T-helper 2 cell treated with Interferon-gamma antibody and Interleukin-4, amounts not matched to agents 100 ng/mL and 5 ng/mL, for 36 hours (primary cell): Measurements from ENCODE around the gene SRRM3. TPM values are rescaled to one million over a fixed set of nuclear protein-coding genes. Genes with fewer than 3 reads are reported as not detected.
"Not testable (repeated sequence)": the region's sequence is repeated elsewhere in the genome, so short reads cannot be mapped to it uniquely, and the experiment has no call there.

Source experiments
- intact Hi-C: fragments of 100-400 bp; cut with micrococcal nuclease; formaldehyde crosslinking; loops from one replicate; pipeline ENCODE4 v1.15.1; 2023
- total RNA-seq: library from RNA; stranded (reverse); gene quantifications from 2 replicates; pipeline ENCODE4 v1.2.3, GENCODE V29; 2022

The SRRM3 gene
- total RNA-seq, 1 donor from 2014 or later = not detected

- intact Hi-C loops = no loop called here
Measured at GRCh38 chr7:76189276-76189675, 12.4 kb upstream of the SRRM3 start.

DNA sequence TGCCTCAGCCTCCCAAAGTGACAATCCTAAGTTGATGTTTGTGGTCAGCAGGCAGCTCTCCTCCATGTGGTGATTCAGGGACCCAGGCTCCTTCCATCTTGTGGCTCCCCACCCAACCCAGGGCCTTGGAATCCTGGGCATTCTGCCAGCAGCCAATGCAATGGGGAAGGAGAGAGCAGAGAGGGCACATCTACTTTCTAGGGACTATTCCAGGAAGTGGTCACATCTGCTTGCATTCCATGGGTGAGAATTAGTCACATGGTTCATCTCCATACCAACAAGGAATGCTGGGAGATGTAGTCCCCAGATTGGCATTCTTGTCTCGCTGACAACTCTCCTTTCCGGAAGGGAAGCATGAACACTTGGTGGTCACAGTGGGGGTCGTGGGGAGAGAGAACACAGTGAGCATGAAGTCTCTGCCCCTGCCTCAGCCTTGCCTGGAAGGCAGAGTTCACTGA is 9.9 kb upstream of the SRRM3 start:
- intact Hi-C loops = no loop called here

DNA sequence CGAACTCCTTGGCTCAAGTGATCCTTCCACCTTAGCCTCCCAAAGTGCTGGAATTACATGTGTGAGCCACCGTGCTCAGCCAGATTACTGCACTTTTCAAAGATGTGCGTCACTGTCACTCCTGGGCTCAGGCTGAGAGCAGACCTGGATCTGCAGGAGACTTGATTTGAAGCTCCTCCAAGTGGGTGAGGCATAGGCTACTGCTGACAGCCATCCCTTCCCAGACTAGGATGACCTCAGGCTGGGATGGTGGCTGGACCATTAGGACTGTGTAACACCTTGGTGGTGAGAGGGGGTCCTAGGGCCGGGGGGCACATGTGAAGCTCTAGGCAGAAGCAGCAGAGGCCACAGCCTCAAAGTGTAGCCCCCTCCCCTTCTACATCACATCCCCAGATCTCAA is 8.2 kb upstream of the SRRM3 start:
- intact Hi-C loops = no loop called here

DNA sequence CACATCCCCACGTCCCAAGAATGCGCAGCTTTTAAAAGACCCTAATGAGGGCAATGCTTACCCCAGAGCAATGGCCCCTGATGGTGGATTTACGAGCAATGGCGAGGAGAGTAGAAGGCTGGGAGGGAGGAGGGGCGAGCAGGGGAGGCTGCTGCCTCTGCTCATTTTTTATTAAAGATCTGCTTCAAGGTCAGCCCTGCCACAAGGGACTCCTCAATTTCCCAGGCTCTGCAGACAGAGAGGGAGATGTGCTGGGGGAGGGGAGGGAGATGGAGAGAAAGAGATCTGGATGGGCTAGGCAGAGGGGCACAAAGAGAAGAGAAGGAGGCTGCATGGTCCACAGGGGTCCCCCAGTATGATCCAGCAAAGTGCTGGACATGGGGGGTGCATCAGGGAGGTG is 7.8 kb upstream of the SRRM3 start:
- intact Hi-C loops = no loop called here

DNA sequence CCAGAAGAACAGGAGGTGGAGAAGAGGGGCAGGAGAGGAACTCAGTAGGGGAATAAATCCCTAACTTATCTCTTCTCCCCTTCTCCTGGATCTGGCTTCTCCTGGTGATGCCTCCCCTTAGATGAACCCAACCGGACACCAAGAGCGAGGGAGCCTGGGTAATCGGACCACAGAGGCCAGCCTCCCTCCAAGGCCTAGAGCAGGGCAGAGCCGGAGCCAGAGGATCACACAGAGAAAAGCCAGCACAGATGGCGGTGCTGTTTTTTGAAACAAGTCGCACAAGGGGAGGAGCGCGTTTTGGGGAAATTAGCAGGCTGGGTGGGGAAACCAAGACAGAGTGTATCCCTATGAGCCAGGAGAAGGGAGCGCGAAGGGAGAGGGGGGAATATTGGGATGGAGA is 4.9 kb upstream of the SRRM3 start:
- intact Hi-C loops = no loop called here

GRCh38 chr7:76198202-76198601 is 3.5 kb upstream of the SRRM3 start:
- intact Hi-C loops = no loop called here

DNA sequence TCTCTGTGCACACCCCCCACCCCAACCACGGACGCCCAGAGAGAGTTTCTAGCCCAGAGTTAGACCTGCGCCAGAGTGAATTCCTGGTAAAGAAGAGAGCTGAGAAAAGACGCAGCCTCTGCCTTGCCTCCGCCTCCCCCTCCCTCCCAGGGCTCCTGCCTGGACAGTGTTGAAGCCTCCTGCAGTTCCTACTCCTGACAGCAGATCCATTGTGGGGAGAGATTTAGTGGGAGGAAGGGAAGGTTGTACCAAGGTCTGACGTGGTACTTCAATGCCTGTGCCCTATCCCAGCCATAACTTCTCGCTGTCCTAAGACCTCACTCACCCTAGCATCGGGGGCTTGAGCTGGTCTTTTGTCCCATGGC is 952 bp downstream of the SRRM3 start:
- intact Hi-C loops = no loop called here

GRCh38 chr7:76204147-76204546 is 2.5 kb downstream of the SRRM3 start:
- intact Hi-C loops = no loop called here

GRCh38 chr7:76206633-76207032 is 4.9 kb downstream of the SRRM3 start:
- intact Hi-C loops = no loop called here

DNA sequence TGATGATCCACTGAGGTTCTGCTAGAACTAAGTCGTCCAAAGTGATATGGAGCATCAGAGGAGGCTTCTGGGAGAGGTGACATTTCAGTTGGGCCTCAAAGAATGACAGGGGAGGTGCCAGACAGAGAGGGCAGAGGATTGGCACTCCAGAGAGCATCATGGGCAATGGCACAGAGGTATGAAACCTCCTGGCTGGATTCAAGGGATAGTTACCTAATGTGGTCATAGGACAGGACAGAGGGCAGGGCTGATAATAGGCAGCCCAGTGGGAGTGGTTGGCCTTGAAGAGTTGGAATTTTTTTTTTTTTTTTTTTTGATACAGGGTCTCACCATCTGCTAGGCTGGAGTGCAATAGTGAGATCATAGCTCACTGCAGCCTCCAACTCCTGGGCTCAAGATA is 7.6 kb downstream of the SRRM3 start:
- intact Hi-C loops = no loop called here

DNA sequence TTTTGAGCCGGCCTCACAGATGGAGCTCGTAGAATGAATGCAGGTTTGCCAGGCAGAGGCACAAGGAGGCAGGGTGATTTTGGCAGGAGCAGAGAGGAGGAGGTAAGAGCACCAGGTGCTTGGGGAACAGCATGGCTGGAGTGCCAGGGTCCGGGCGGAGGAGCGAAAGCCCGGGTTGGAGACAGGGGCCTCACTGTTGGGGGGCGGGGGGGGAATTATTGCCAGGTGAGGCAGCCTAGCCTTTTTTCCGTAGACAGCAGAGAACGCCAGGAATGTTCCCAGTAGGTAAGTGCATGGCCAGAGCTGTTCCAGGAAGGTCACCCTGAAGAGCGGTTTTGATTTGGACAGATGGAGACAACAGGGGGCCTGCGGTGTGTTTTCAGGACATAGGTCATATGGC is 9.5 kb downstream of the SRRM3 start:
- intact Hi-C loops = no loop called here

DNA sequence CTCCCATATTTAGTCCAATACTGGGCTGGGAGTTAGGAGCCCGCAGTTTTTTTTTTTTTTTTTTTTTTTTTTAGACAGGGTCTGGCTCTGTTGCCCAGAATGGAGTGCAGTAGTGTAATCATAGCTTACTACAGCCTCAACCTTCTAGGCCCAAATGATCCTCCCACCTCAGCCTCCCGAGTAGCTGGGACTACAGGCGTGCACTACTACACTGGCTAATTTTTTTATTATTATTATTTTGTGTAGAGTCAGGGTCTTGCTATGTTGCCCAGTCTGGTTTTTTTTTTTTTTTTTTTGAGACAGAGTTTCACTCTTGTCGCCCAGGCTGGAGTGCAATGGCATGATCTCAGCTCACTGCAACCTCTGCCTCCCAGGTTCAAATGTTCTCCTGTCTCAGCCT is 13.7 kb downstream of the SRRM3 start:
- intact Hi-C loops = not testable (repeated sequence)

DNA sequence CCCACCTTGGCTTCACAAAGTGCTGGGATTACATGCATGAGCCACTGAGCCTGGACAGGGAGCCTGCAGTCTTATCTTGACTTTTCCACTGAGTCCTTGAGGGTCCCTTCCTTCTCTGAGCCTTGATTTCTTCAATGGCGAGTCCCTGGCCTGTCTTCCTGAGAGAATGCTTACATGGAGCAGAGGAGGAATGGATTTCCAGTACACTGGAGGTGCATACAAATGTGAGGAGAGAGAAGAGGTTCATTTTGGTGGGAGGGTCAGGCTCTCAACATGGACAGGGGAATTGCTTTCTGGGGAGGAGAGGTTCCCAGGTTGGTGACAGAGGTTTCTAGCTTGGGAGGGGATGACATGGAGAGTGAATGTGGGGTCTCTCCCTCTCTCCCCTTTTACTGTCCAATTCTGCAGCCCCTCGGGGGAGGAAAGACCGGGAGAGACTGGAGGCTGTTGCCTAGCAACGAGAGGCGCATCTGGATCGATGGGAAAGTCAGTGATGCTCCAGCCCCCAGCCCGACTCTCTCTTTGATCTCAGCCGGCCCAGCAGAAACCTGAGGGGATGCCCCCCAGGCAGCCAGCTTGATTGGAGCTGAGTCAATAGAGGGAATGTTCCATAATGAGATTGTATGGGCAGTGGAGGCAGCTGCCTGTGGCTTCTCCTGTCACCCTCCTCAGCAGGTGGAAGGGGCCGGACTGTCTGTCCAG is 14.8 kb downstream of the SRRM3 start:
- intact Hi-C loops = no loop called here

- intact Hi-C loops = no loop called here
Measured at GRCh38 chr7:76217942-76218566, 16.4 kb downstream of the SRRM3 start.

DNA sequence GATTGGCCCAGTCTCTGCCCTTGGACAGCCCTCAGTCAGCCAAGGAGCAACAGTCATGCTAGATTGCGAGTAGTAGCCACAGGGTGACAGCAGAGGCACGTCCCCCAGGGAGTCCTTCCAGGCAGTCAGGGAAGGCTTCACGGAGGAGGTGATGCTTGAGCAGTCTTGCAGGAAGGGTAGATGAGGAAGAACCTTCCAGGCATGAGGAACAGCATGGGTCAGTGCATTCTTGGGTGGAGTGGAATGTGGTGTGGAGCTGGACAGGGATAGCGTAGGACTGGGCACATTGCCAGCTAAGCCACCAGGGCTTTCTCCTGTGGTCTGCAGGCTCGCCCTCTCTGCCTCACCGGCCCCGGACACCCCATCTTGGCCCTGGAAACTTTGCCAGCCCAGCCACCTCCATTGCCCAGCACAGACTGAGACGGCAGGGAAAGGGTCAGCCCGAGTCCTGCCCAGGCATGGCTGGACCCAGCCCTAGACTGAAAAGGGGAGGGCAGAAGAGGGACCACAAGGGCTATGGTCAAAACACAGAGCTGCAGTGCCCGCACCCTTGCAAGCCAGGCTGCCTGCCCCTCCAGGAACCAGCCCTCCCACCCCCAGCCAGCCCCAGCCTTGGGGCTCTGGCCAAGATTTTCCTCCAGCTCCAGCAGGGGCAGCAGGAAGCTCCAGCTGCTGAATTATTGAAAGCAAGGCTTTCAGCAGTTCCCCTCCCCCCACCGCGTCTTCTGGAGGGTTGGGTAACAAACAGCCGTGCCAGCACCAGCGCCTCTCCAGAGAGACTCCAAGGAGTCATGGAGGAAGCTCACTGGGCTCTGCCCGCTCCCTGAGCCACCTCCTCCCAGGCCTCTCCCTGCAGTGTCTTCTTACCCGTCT is 18.7 kb downstream of the SRRM3 start:
- intact Hi-C loops = no loop called here

- intact Hi-C loops = no loop called here
Measured at GRCh38 chr7:76222333-76222732, 20.6 kb downstream of the SRRM3 start.

DNA sequence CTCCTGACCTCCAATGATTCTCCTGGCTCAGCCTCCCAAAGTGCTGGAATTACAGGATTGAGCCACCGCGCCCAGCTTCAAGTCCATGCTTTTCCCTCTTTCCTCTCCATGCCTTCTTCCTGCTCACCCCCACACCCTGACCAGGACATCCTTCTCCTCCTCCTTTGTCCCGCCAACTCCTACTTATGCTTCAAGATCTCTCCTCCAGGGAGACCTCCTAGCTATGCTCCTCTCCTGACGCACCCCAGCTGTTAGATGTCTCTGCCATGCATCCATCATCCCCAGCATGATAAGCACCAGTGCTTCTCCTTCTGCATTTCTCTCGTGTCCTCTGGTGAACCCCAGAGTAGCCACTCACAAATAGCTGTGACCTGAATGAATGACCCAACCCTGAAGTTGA is 21.1 kb downstream of the SRRM3 start:
- intact Hi-C loops = no loop called here

DNA sequence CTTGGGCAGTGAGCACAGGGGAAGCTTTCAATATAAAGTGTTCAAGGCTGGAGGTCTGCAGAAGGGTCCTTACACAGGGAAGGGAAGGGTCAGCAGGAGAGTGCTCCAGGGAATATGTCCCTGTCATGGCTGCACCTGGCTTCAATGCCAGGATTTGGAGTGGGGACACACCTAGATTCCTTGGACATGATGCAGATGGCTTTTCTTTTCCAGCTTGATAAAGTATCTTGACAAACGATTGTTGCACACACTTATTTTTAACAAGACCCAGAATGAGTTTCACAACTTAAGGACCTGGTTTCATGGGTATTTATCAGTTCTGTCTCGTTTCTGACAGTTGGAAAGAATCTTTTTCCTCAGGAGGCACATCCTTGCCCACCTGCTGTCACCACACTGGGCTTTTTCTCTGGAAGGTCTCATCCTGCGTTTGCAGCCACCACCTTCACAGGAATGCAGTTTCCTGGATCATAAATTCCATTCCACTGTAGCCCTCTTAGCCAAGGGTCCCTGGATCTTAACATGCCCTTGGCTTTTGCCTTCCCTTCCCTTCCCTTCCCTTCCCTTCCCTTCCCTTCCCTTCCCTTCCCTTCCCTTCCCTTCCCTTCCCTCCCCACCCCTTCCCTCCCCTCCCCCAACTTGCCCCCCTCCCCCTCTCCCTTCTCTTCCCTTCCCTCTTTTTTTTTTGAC is 21.7 kb downstream of the SRRM3 start:
- intact Hi-C loops = no loop called here

GRCh38 chr7:76224695-76225094 is 23.0 kb downstream of the SRRM3 start:
- intact Hi-C loops = loop anchor here (1.0 kb wide), 1 partner anchor 23 kb away; the partner anchor contains the start of gene SRRM3

DNA sequence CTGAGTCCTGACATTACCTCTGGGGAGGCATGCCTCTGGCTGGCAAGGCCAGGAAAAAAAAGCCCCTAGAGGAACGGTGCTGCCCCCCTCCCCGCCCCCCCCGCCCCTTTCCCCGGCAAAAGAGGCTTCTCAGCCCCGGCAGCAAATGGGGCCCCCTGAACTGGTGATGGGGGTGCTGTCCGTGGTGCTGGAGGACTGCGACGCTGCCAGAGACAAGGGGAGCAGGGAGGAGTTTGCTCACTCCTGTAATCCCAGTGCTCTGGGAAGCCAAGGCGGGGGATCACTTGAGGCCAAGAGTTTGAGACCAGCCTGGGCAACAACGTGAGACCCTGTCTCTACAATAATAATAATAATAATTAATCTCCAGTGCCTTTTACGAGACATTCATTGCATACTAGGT is 23.7 kb downstream of the SRRM3 start:
- intact Hi-C loops = loop anchor here (1.0 kb wide), 1 partner anchor 24 kb away; the partner anchor contains the start of gene SRRM3

GRCh38 chr7:76225951-76226350 is 24.3 kb downstream of the SRRM3 start:
- intact Hi-C loops = loop anchor here (1.0 kb wide), 1 partner anchor 25 kb away; the partner anchor contains the start of gene SRRM3
